ENCODE measurements around the gene EFCAB13. TPM values are rescaled to one million over a fixed set of nuclear protein-coding genes. Genes with fewer than 3 reads are reported as not detected.

Gene EFCAB13
- total RNA-seq, 1 experiment from 2014 or later = 1.4 TPM

GRCh38 chr17:47289302-47289701 is 34.5 kb upstream of the EFCAB13 start:
- intact Hi-C loops (cut with micrococcal nuclease) = no loop called here
- Mint-ChIP-seq H3K4me1 (ENCODE audit: insufficient read depth, unreplicated experiment) (peaks cover 6% of the 10 kb centered on the region), H3K27me3 (ENCODE audit: insufficient read depth, unreplicated experiment) (no peaks in the 10 kb centered on the region), H3K9me3 (ENCODE audit: unreplicated experiment) (no peaks in the 10 kb centered on the region), H3K27ac (ENCODE audit: low read depth, unreplicated experiment) (no peak overlapping the region), H3K4me3 (ENCODE audit: unreplicated experiment) (no peak overlapping the region), H3K36me3 (ENCODE audit: insufficient read depth, unreplicated experiment) (no peaks in the 10 kb centered on the region)
- TF ChIP-seq, protein P1, sequence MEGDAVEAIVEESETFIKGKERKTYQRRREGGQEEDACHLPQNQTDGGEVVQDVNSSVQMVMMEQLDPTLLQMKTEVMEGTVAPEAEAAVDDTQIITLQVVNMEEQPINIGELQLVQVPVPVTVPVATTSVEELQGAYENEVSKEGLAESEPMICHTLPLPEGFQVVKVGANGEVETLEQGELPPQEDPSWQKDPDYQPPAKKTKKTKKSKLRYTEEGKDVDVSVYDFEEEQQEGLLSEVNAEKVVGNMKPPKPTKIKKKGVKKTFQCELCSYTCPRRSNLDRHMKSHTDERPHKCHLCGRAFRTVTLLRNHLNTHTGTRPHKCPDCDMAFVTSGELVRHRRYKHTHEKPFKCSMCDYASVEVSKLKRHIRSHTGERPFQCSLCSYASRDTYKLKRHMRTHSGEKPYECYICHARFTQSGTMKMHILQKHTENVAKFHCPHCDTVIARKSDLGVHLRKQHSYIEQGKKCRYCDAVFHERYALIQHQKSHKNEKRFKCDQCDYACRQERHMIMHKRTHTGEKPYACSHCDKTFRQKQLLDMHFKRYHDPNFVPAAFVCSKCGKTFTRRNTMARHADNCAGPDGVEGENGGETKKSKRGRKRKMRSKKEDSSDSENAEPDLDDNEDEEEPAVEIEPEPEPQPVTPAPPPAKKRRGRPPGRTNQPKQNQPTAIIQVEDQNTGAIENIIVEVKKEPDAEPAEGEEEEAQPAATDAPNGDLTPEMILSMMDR (IDR thresholded peaks at IDR 0.05; ENCODE audit: unreplicated experiment) = no peak
- BruUV-seq (replicated peaks) = no TSS peak
- POLR2A ChIA-PET = no interaction called here
- CTCF ChIA-PET = interaction anchor here (1.0 to 1.9 kb wide), 3 partner anchors 9 to 27 kb away, joined by 3 to 12 read pairs (median 4); no protein-coding TSS in a partner anchor
- DNase-seq (ENCODE audit: unreplicated experiment) = no peak

DNA sequence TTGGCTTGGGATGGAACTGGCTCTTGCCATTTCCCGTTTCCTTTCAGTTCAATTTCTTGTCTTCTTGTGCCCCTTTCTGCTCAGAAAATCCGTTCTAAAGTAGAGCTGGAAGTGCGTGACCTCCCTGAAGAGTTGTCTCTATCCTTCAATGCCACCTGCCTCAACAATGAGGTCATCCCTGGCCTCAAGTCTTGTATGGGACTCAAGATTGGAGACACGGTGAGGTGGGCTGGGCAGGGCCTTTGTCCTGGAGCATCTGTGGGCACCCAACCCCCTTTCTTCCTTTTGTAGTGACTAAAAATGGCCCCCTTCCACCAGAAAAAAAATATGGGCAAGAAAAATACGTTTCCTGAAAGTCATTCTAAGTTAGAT is 32.9 kb upstream of the EFCAB13 start:
- Mint-ChIP-seq H3K36me3 (ENCODE audit: insufficient read depth, unreplicated experiment) (no peaks in the 10 kb centered on the region), H3K9me3 (ENCODE audit: unreplicated experiment) (no peaks in the 10 kb centered on the region), H3K4me1 (ENCODE audit: insufficient read depth, unreplicated experiment) (peaks cover 17% of the 10 kb centered on the region), H3K4me3 (ENCODE audit: unreplicated experiment) (no peak overlapping the region), H3K27ac (ENCODE audit: low read depth, unreplicated experiment) (no peak overlapping the region), H3K27me3 (ENCODE audit: insufficient read depth, unreplicated experiment) (no peaks in the 10 kb centered on the region)
- BruUV-seq (replicated peaks) = no TSS peak
- no peak for DNase-seq (ENCODE audit: unreplicated experiment)
- intact Hi-C loops (cut with micrococcal nuclease) = no loop called here
- TF ChIP-seq, protein P1 (IDR thresholded peaks at IDR 0.05; ENCODE audit: unreplicated experiment) = no peak
- POLR2A ChIA-PET = interaction anchor here (0.5 kb wide), 1 partner anchor 16 kb away, joined by 3 read pairs; no protein-coding TSS in a partner anchor
- CTCF ChIA-PET = no interaction called here

DNA sequence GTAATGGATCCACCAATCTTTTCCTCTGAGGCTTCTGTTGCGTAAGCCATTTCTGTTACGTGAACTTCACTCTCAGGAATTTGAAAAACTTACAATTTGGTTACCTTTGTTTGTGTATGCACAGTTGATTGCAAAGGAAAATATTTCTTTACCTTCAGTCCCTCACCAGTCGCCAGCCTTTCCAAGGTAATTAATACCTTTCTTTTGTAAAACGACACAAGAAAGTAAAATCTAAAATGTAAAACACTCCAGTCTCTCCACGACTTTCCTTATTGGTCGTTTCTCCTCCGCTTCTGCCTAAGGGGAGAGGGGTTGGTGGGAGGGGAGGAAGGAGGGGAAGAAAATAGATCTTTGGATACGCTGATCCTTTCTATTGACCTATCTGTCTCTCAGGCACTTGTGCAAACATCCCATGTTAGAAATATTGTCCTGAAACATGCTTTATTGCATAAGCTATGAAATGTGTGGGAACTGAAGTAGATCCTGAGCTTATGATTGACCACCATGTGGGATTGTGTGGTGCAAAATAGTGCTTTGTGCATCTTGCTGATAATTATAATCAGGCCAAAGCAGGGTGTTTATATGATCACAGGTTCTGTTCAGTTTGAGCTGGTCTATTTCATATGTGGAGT is 32.4 kb upstream of the EFCAB13 start:
- CTCF ChIA-PET = no interaction called here
- TF ChIP-seq, protein P1 (IDR thresholded peaks at IDR 0.05; ENCODE audit: unreplicated experiment) = no peak

DNA sequence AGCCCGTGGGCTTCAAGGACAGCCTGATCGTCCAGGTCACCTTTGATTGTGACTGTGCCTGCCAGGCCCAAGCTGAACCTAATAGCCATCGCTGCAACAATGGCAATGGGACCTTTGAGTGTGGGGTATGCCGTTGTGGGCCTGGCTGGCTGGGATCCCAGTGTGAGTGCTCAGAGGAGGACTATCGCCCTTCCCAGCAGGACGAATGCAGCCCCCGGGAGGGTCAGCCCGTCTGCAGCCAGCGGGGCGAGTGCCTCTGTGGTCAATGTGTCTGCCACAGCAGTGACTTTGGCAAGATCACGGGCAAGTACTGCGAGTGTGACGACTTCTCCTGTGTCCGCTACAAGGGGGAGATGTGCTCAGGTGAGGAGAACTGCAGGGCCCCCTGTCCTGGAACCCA is 31.5 kb upstream of the EFCAB13 start:
- TF ChIP-seq, protein P1 (IDR thresholded peaks at IDR 0.05; ENCODE audit: unreplicated experiment) = no peak
- H3K27ac Mint-ChIP-seq (ENCODE audit: low read depth, unreplicated experiment) = no peak overlapping the region
- H3K4me3 Mint-ChIP-seq (ENCODE audit: unreplicated experiment) = no peak overlapping the region
- H3K36me3 Mint-ChIP-seq (ENCODE audit: insufficient read depth, unreplicated experiment) = no peaks in the 10 kb centered on the region
- BruUV-seq (replicated peaks) = no TSS peak
- no peaks in the 10 kb centered on the region for H3K27me3 Mint-ChIP-seq (ENCODE audit: insufficient read depth, unreplicated experiment)
- intact Hi-C loops (cut with micrococcal nuclease) = no loop called here
- H3K9me3 Mint-ChIP-seq (ENCODE audit: unreplicated experiment) = no peaks in the 10 kb centered on the region
- CTCF ChIA-PET = no interaction called here
- POLR2A ChIA-PET = no interaction called here
- peaks cover 17% of the 10 kb centered on the region for H3K4me1 Mint-ChIP-seq (ENCODE audit: insufficient read depth, unreplicated experiment)
- DNase-seq (ENCODE audit: unreplicated experiment) = no peak

More for the DNA sequence above, 32.4 kb upstream of the EFCAB13 start:
- intact Hi-C loops (cut with micrococcal nuclease) = no loop called here
- no peak overlapping the region for H3K27ac Mint-ChIP-seq (ENCODE audit: low read depth, unreplicated experiment)
- DNase-seq (ENCODE audit: unreplicated experiment) = no peak
- no peak overlapping the region for H3K4me3 Mint-ChIP-seq (ENCODE audit: unreplicated experiment)
- no TSS peak for BruUV-seq (replicated peaks)
- H3K36me3 Mint-ChIP-seq (ENCODE audit: insufficient read depth, unreplicated experiment) = no peaks in the 10 kb centered on the region
- H3K27me3 Mint-ChIP-seq (ENCODE audit: insufficient read depth, unreplicated experiment) = no peaks in the 10 kb centered on the region
- H3K9me3 Mint-ChIP-seq (ENCODE audit: unreplicated experiment) = no peaks in the 10 kb centered on the region
- POLR2A ChIA-PET = interaction anchor here (0.5 kb wide), 1 partner anchor 16 kb away, joined by 3 read pairs; no protein-coding TSS in a partner anchor
- H3K4me1 Mint-ChIP-seq (ENCODE audit: insufficient read depth, unreplicated experiment) = peaks cover 17% of the 10 kb centered on the region

Data from MCF 10A (cell line).